Measurements from ENCODE around the gene TAS2R31.

GRCh38 chr12:11067514-11067913, 36.3 kb upstream of the TAS2R31 start:
- TF ChIP-seq ATF2 (CRISPR knock-in tag; IDR thresholded peaks at IDR 0.05) (no peak), CEBPB (IDR thresholded peaks at IDR 0.05; ENCODE audit: borderline replicate concordance, low read depth, low read length) (no peak), IKZF1 (IDR thresholded peaks at IDR 0.05) (no peak), SNAI1 (CRISPR knock-in tag; IDR thresholded peaks at IDR 0.05; ENCODE audit: borderline replicate concordance) (no peak), ZBTB42 (CRISPR knock-in tag; IDR thresholded peaks at IDR 0.05) (no peak), TAF1 (CRISPR knock-in tag; IDR thresholded peaks at IDR 0.05) (no peak), HNRNPH1 (optimal IDR thresholded peaks at IDR 0.05; ENCODE audit: low read depth, low read length) (no peak), RAD51 (IDR thresholded peaks at IDR 0.05; ENCODE audit: borderline replicate concordance) (no peak), GZF1 (CRISPR knock-in tag; IDR thresholded peaks at IDR 0.05) (no peak), GTF3A (CRISPR knock-in tag; conservative IDR thresholded peaks at IDR 0.05) (no peak), RBM22 (optimal IDR thresholded peaks at IDR 0.05; ENCODE audit: low read length) (no peak), TOE1 (CRISPR knock-in tag; IDR thresholded peaks at IDR 0.05) (no peak), ZBTB43 (CRISPR knock-in tag; conservative IDR thresholded peaks at IDR 0.05) (no peak)
